Left hindlimb (tissue), 1 donor: ENCODE data around the gene RNF227.
"Not testable (repeated sequence)": the region's sequence is repeated elsewhere in the genome, so short reads cannot be mapped to it uniquely, and the experiment has no call there.

Experiments
- DNase-seq: peaks from one replicate; pipeline ENCODE4 v3.0.0-alpha.2; 2018

Gene RNF227

DNA sequence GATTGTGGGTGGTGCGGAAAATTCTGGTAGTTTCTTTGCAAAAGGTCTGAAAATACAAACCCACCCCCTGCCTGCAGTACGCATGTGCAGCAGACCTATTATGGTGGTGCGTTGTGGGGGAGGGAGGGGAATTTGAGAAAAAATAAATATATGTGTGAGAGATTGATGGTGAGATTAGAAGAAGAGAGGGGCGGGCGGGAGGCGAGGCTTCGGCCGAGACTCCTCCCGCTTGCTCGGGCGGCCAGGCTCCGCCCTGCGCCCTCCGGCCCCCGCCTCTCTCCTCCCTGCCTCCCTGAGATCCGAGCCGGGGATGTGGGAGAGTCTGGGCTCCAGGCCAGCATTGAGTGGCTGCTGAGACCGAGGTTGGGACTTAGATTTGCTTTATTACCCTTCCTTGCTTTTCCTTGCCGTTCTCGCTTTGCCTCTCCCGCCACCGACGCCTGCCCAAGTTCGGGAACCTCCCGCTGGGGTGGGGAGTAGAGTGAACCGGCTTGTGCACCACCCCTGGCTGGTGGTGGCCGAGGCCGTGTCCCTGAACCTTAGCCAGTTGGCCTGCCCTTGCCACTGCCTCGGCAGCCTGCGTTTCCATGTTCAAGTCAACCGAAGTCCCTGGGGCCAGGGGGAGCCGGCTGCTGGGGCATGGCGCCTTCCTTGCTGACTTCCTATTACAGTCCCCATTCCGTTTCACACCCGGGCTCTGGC, 28.5 kb downstream of the RNF227 start:
- peak; percentile 98 for DNase-seq

DNA sequence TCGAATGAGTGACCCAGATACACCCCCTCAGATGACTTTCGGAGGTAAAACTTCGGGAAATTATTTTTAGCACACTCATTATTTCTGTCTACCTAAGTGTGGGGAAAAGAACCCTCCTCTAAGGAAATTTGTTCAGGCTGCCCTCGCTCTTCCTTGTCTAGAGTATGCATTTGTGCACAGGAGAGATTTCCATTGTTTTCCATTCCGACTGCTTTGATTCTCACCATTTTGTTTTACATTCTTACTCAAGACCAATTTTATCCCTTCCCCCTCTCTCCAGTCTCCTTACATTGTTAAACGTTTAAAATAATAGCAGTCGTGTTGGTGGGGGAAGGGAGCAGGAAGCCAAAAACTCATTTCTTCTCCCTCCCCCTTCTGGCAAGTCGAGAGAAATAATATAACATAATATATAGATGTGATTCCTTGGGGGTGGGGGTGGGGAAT, 29.0 kb downstream of the RNF227 start:
- no peak for DNase-seq

DNA sequence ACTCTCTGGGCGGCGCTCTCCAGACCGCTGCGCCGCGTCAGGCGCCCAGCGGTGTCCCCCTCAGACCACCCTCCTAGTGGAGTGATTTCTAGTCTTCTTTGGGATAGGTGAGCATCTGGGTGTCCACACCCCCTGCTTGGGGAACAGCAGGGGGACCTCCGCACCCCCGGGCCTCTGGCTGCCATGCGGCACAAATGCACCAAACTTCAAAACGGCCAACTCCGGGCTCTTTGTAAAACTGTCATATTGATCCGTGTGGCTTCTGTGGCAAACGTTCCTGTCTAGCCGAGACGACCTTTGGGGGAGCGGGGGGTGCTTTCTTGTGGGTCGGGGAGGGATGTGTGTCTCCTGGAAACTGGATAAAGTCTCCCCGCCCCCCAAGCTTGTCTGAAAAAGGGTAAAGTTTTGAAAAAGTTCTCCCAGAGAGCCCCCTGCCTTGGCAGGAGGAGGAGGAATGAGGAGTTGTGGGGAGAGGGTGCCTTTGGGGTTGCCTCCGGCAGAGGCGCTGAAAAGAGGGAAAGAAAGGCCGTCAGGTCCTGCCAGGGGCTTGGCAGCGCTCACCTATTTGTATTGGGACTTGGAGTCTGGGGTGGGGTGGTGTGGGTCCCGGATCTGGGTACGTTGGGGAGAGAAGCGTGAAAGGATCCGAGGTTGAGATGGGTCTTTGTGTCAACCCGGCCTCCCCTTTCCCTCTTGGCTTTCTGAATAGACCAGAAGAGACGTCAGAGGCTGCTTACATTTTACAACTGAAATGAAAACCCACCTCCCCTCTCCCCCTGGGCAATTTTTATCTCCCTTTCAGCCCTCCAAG, 29.7 kb downstream of the RNF227 start:
- DNase-seq: peak; percentile 70

DNA sequence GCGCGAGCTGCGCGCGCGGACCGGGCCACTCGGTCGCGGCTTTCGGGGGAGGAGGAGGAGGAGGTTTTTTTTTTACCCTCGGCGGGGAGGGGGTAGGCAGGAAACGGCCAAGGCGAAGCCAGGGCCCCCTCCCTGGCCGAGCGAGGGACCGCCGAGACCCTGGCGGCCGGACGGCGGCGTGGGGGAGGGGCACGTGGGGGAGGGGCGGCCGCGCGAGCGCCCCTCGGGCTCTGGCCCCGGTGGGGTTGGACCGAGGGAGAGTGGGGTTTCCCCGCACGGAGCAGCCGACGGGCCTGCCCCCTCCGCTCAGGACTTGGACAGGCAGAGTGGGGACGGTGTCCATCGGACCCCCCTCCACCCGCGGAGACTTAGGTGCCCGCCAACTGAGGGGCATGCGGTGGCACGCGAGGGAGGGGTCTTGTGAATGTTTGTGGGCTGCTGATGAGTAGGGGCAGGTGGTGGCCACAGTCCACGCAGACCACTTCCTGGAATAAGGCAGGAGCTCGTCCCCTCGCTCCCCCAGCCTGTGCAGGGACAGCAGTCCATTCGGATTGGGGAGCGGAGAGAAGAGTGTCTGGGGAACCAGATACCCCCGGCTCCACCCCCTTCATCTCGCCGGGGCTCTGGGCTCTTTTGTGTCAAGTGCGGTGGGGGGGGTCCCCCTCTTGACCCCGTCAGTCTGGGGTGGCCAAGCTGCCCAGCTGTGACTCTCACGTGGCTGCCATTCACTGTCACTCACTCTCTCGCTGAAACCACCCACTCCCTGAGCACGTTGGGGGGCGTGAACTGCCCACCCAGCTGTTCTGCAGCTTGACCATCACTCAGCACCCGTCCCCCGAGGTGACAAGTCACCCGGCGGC, 30.5 kb downstream of the RNF227 start:
- DNase-seq: peak; percentile 79

DNA sequence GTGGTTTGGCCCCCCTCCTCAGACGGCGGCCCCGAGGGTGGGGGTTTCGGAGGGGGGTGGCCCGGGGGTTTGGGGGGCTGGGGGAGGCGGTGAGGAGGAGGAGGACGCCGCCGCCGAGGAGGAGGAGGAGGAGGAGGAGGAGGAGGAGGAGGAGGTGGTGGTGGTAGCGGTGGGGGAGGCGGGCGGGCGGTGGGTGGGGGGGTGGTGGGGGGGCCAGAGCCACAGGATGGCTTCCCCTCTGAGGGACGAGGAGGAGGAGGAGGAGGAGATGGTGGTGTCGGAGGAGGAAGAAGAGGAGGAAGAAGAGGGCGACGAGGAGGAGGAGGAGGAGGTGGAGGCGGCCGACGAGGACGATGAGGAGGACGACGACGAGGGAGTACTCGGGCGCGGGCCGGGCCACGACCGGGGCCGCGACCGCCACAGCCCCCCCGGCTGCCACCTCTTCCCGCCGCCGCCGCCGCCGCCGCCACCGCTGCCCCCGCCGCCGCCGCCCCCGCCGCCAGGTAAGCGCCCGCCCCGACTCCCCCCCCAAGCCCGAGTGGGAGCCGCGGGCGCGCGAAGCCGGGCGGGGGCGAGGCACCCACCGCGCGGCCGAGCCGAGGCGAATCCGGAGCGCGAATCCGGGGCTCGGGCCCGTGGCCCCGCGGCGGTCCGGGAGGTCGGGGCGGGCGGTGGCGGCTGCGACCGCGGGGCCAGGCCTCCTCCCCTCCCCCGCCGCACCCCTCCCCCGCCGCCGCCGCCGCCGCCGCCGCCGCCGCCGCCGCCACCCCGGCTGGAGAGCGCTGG, 31.3 kb downstream of the RNF227 start:
- peak; percentile 61 for DNase-seq

DNA sequence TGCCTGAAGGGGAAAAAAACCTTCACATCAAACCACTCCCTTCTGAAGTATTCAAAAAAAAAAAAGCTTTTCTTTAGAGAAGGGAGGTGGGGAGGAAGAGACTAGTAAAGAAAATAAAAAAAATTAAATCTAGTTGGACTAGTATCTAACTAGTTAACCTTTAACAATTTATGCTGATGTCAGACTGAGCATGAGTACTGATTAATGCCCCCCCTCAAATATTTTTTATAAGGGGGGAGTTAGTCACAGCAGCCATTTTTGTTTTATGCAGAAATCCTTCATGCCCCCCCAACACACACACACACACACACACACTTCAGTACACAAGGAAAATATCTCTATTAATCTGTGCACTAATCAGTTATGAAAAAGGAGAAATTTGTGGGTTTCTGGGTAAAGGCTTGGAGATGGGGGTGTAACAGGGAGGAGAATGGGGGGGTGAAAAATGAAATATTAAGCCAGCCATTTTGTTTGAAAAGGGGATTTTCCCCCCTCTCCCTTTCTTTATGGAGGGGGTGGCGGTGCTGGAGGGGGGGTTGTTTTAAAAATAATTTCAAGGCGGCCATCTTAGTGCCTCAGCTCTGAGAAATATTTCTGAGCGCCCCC, 32.2 kb downstream of the RNF227 start:
- DNase-seq: no peak

DNA sequence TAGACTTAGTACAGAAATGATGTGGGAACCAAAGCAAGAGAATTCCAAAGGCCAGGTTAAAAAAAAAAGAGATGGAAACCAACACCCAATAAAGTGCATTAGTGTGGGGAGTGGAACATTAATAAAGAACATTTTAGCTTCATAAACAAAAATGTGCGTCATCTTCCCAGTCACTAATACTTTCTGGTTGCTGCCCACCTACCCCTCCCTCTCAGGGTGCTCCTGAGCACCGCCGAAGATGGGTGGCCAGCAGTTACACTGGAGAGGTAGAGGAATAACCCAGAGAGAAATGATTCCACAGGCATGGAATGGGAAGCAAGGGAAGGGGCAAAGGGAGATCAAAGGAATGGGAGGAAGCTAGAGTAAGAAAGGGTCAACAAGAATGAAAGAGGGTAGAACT, 33.5 kb downstream of the RNF227 start:
- DNase-seq: no peak

DNA sequence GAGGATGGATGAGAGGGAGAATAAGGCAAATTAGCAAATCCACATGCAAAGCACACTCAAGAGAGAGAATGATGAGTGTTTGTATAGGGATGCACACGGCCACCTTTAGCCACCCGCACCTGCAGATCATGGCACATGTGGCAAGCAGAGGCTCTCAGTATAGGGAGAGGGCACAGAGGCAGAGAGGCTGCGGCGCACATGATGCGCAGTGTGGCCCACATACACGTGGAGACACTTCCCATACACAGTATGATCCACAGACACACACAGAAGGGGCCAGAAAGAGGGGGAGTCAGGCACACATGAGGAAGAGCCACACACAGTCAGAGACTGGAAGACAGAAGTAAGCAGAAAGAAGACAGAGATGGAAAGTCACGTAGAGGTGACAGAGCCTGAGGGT, 34.0 kb downstream of the RNF227 start:
- DNase-seq: no peak

DNA sequence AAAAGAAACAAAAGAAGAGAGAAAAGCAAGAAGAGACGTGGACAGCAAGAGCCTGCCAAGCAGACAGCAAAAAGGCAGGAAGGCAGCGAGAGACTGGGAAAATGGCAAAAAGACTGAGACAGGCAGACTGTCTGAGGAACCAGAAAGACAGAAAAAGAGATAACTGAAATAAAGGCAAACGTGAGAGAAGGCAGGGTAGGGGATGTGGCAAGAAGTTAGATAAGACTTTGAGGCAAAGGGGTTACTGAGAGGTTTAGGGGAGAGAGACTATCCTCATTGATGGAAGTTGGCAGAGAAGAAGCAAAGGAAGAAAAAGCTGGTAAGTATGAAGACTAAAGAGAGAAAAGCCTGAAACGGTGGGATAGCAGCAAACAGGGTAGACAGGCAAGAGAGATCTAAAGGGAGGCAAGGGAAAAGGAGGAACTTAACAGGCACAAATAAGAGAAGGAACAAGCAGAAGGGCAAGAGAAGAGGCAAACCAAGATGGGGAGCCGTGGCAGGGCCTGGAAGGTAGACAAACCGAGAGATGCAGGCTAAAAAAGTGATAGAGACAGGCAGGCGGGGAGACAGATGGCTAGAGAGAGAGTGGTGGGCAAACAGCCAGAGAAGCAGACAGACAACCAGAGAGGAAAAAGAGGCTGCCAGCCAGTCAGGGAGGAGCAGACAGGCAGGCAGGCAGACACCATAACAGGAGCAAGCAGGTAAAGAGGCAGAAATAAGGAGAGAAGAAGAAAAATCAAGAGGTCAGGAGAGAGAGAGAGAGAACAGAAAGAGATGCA, 34.6 kb downstream of the RNF227 start:
- DNase-seq: no peak

DNA sequence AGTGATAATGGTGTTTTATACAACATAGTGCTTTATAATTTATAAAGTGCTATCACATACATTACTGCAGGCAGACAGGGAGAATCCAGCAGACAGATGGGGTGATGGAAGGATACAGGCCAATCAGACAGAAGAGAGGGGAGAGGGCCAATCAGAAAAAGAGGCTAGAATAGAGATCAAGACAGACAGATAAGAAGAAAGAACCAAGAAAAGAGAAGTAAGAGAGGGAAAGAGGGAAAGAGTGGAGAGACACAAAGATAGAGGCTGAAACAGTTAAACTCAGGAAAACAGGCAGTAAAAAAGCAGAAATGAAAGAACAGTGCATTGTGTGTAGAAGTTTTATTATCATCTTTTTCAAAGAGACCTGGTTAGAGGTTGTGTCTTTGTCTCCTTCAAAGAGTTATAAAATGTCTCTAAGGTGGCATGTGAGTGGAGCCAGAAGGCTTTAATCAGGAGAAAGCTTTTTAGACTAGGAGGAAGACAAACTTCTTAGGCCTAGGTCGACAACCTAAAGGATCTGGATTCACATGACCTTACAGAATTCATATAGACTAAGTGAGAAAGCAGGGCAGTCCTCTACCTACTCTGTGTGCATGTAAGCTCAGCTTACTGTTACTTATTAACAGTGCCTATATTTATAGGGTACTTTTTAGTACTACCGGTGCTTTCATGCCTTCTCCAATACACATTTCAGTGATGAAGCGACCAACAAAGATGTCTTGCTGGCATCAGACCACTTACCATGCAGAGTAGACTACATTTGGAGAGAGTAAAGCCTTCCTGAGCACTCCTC, 35.8 kb downstream of the RNF227 start:
- DNase-seq: no peak

DNA sequence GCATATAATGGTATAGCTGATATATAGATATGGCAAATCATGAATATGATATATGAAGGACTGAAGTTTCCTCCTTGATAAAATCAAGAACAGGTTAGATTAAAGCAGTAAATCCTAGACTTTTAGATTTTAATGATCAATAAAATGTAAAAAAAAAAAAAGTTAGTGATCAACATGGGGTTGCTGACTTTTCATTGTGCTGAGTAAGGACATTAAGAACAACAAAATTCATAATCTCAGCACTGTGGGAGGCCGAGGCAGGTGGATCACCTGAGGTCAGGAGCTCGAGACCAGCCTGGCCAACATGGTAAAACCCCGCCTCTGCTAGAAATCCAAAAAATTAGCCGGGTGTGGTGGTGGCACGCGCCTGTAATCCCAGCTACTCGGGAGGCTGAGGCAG, 37.9 kb downstream of the RNF227 start:
- DNase-seq: no peak

DNA sequence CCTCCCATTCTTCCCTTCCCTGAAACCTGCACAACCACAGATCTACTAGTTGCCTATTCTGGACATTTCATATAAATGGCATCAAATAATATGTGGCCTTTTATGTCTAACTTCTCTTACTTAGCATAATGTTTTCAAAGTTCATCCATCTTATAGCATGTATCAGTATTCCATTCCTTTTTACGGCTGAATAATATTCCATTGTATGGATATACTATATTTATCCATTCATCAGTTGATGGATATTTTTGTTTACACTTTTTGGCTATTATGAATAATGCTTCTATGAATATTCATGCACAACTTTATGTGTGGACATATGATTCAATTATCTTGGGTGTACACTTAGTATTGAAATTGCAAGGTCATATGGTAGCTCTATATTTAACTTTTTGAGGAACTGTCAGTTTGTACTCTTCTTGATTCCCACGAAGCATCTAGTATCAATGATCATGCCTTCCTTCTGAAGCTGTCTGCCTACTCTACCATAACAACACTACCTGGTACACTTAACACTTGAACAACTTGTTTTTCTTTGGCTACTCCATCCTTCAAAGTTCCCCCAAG, 40.2 kb downstream of the RNF227 start:
- DNase-seq: no peak

DNA sequence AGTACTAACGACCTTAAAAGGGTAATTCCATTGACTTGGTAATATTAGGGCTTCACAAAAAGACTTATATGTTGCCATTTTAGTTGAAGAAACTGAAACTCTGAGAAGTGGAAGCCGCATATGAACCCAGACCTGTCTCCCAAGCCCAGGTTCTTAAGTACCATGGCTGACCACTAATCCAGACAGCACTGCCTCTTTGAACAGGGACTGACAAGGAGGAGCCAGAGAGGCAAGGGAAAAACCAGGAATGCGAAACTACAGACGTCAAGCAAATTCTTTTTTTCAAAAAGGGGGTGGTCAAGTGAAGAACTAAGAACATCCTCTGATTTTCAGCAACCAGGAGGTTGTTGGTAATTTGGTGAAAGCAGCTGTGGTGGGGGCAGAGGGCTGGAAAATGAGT, 43.0 kb downstream of the RNF227 start:
- DNase-seq: no peak

DNA sequence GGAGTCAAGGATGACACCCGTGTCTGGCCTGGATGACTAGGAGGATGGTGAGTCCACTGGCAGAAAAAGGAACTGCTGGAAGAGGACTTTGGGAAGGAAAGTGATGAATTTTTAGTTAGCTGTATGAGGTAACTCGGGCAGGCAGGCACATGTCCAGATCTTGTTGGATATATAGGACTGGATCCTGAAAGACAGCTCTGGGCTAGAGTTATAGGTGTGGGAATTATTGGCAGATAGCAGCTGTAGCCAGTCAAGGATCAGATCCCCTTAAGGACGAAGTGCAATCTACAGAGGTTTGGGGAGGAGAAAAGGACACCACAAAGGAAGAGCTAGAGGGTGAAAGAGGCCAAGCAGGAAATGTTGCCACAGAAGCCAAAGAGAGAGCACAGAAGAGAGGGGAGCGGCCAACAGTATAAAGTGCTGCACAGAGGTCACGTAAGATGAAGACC, 48.2 kb downstream of the RNF227 start:
- no peak for DNase-seq

DNA sequence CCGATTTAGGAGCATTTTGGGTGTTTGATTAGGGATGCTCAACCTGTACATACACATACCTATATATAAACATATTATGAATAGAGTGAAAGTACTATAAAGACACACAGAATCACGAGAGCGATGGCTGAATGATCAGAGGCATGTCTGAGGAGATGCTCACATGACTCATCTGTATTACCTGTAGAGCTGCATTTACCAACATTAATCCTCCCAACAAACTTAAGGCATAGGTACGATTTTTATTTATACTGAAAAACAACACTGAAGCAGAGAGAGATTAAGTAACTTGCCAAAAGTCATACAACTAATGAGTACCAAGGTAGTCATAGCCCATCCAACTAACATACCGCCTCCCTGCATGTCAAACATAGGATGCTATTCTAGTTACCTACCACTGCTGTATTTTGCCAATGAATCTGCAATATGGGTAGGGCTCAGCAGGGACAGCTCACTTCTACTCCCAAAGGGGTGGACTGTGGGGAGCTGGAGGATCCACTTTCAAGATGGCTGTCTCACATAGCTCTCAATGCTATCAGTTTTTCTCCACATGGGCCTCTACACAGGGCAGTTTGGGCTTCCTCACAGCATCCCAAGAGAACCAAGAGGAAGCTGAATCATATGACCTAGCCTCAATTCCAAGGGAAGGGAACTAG, 51.0 kb downstream of the RNF227 start:
- DNase-seq: no peak

DNA sequence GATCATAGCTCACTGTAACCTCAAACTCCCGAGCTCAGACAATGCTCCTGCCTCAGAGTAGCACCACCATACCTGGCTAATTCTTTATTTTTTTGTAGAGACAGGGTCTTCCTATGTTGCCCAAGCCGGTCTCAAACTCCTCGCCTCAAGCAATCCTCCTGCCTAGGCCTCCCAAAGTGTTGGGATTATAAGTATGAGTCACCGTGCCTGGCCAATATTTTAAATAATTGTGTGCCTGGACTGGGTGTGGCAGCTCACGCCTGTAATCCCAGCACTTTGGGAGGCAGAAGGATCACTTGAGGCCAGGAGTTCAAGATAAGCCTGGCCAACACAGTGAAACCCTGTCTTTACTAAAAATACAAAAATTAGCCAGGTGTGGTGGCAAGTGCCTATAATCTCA, 51.7 kb downstream of the RNF227 start:
- DNase-seq: not testable (repeated sequence)
